ENCODE data around the gene CNNM2. TPM values are rescaled to one million over a fixed set of nuclear protein-coding genes. Genes with fewer than 3 reads are reported as not detected.
"Not testable (repeated sequence)": the region's sequence is repeated elsewhere in the genome, so short reads cannot be mapped to it uniquely, and the experiment has no call there.

Gene CNNM2
- total RNA-seq, 1 experiment from 2014 or later: 5.5 TPM

- H3K9me2 ChIP-seq (replicated peaks; ENCODE audit: insufficient read depth, low read length): no peaks in the 10 kb centered on the region
- H3K4me3 ChIP-seq (ENCODE audit: low read length): no peak overlapping the region
- H2AFZ ChIP-seq (ENCODE audit: low read length): no peak overlapping the region
- H3K4me2 ChIP-seq (ENCODE audit: low read depth, low read length, poor library complexity, severe bottlenecking): no peak overlapping the region
- H3K36me3 ChIP-seq (ENCODE audit: insufficient read depth, low read length): no peaks in the 10 kb centered on the region
- no peaks in the 10 kb centered on the region for H3K9me3 ChIP-seq (ENCODE audit: low read length)
- no peaks in the 10 kb centered on the region for H4K20me1 ChIP-seq (ENCODE audit: insufficient read depth, low read depth, low read length)
- no peak overlapping the region for H3K27ac ChIP-seq (ENCODE audit: low read length)
- H3K4me1 ChIP-seq (ENCODE audit: low read length): no peaks in the 10 kb centered on the region
- H3K79me2 ChIP-seq (ENCODE audit: low read length): no peaks in the 10 kb centered on the region
- no peak for DNase-seq
- no peaks in the 10 kb centered on the region for H3K27me3 ChIP-seq (ENCODE audit: low read length)
- H3K9ac ChIP-seq (ENCODE audit: low read length): no peak overlapping the region
Observed at GRCh38 chr10:102984086-102984485, 66.0 kb downstream of the CNNM2 start.

GRCh38 chr10:102985811-102986210, 67.7 kb downstream of the CNNM2 start:
- no peaks in the 10 kb centered on the region for H3K9me2 ChIP-seq (replicated peaks; ENCODE audit: insufficient read depth, low read length)
- no peak overlapping the region for H3K4me3 ChIP-seq (ENCODE audit: low read length)

GRCh38 chr10:102988404-102989314, 70.6 kb downstream of the CNNM2 start:
- Histone ChIP-seq H3K9me3 (ENCODE audit: low read length) (no peaks in the 10 kb centered on the region), H3K36me3 (ENCODE audit: insufficient read depth, low read length) (no peaks in the 10 kb centered on the region), H3K27me3 (ENCODE audit: low read length) (no peaks in the 10 kb centered on the region), H3K4me2 (ENCODE audit: low read depth, low read length, poor library complexity, severe bottlenecking) (no peak overlapping the region), H3K9me2 (replicated peaks; ENCODE audit: insufficient read depth, low read length) (no peaks in the 10 kb centered on the region), H3K4me3 (ENCODE audit: low read length) (no peak overlapping the region), H3K79me2 (ENCODE audit: low read length) (no peaks in the 10 kb centered on the region), H3K27ac (ENCODE audit: low read length) (no peak overlapping the region), H3K4me1 (ENCODE audit: low read length) (no peaks in the 10 kb centered on the region), H4K20me1 (ENCODE audit: insufficient read depth, low read depth, low read length) (0 out of 2 replicates have a peak, but pooled peaks cover 5% of the 10 kb centered on the region), H2AFZ (ENCODE audit: low read length) (no peak overlapping the region), H3K9ac (ENCODE audit: low read length) (no peak overlapping the region)
- DNase-seq: peak; percentile 27

More at GRCh38 chr10:102985811-102986210, 67.7 kb downstream of the CNNM2 start:
- Histone ChIP-seq H3K36me3 (ENCODE audit: insufficient read depth, low read length) (no peaks in the 10 kb centered on the region), H3K9ac (ENCODE audit: low read length) (no peak overlapping the region), H2AFZ (ENCODE audit: low read length) (no peak overlapping the region), H4K20me1 (ENCODE audit: insufficient read depth, low read depth, low read length) (0 out of 2 replicates have a peak, but pooled peaks cover 5% of the 10 kb centered on the region), H3K79me2 (ENCODE audit: low read length) (no peaks in the 10 kb centered on the region), H3K4me1 (ENCODE audit: low read length) (no peaks in the 10 kb centered on the region), H3K9me3 (ENCODE audit: low read length) (no peaks in the 10 kb centered on the region), H3K27ac (ENCODE audit: low read length) (no peak overlapping the region), H3K4me2 (ENCODE audit: low read depth, low read length, poor library complexity, severe bottlenecking) (no peak overlapping the region), H3K27me3 (ENCODE audit: low read length) (no peaks in the 10 kb centered on the region)
- DNase-seq: no peak

GRCh38 chr10:102994531-102995295, 76.6 kb downstream of the CNNM2 start:
- no peaks in the 10 kb centered on the region for H3K4me1 ChIP-seq (ENCODE audit: low read length)
- H3K36me3 ChIP-seq (ENCODE audit: insufficient read depth, low read length): no peaks in the 10 kb centered on the region
- no peaks in the 10 kb centered on the region for H3K79me2 ChIP-seq (ENCODE audit: low read length)
- no peak for DNase-seq
- H3K4me3 ChIP-seq (ENCODE audit: low read length): no peak overlapping the region
- H2AFZ ChIP-seq (ENCODE audit: low read length): no peak overlapping the region
- no peak overlapping the region for H3K4me2 ChIP-seq (ENCODE audit: low read depth, low read length, poor library complexity, severe bottlenecking)
- H3K27ac ChIP-seq (ENCODE audit: low read length): no peak overlapping the region
- H3K9me3 ChIP-seq (ENCODE audit: low read length): no peaks in the 10 kb centered on the region
- no peaks in the 10 kb centered on the region for H3K9me2 ChIP-seq (replicated peaks; ENCODE audit: insufficient read depth, low read length)
- no peak overlapping the region for H3K9ac ChIP-seq (ENCODE audit: low read length)
- 0 out of 2 replicates have a peak, but pooled peaks cover 5% of the 10 kb centered on the region for H4K20me1 ChIP-seq (ENCODE audit: insufficient read depth, low read depth, low read length)
- no peaks in the 10 kb centered on the region for H3K27me3 ChIP-seq (ENCODE audit: low read length)

- H3K4me2 ChIP-seq (ENCODE audit: low read depth, low read length, poor library complexity, severe bottlenecking): no peak overlapping the region
- H2AFZ ChIP-seq (ENCODE audit: low read length): no peak overlapping the region
- no peak overlapping the region for H3K27ac ChIP-seq (ENCODE audit: low read length)
- no peak overlapping the region for H3K4me3 ChIP-seq (ENCODE audit: low read length)
- H3K79me2 ChIP-seq (ENCODE audit: low read length): no peaks in the 10 kb centered on the region
- H3K9me2 ChIP-seq (replicated peaks; ENCODE audit: insufficient read depth, low read length): no peaks in the 10 kb centered on the region
- H3K4me1 ChIP-seq (ENCODE audit: low read length): no peaks in the 10 kb centered on the region
- no peaks in the 10 kb centered on the region for H3K9me3 ChIP-seq (ENCODE audit: low read length)
- H3K27me3 ChIP-seq (ENCODE audit: low read length): no peaks in the 10 kb centered on the region
- H4K20me1 ChIP-seq (ENCODE audit: insufficient read depth, low read depth, low read length): no peaks in the 10 kb centered on the region
- no peak overlapping the region for H3K9ac ChIP-seq (ENCODE audit: low read length)
- H3K36me3 ChIP-seq (ENCODE audit: insufficient read depth, low read length): no peaks in the 10 kb centered on the region
- no peak for DNase-seq
Observed at GRCh38 chr10:102996876-102997275, 78.8 kb downstream of the CNNM2 start.

- Histone ChIP-seq H3K9ac (ENCODE audit: low read length) (no peak overlapping the region), H2AFZ (ENCODE audit: low read length) (no peak overlapping the region), H3K36me3 (ENCODE audit: insufficient read depth, low read length) (no peaks in the 10 kb centered on the region), H3K27ac (ENCODE audit: low read length) (no peak overlapping the region), H3K4me2 (ENCODE audit: low read depth, low read length, poor library complexity, severe bottlenecking) (no peak overlapping the region), H4K20me1 (ENCODE audit: insufficient read depth, low read depth, low read length) (no peaks in the 10 kb centered on the region), H3K79me2 (ENCODE audit: low read length) (no peaks in the 10 kb centered on the region), H3K27me3 (ENCODE audit: low read length) (no peaks in the 10 kb centered on the region), H3K4me1 (ENCODE audit: low read length) (no peaks in the 10 kb centered on the region), H3K9me2 (replicated peaks; ENCODE audit: insufficient read depth, low read length) (no peaks in the 10 kb centered on the region), H3K4me3 (ENCODE audit: low read length) (no peak overlapping the region), H3K9me3 (ENCODE audit: low read length) (no peaks in the 10 kb centered on the region)
- DNase-seq: no peak
Observed at GRCh38 chr10:102997998-102998397, 79.9 kb downstream of the CNNM2 start.

- Histone ChIP-seq H4K20me1 (ENCODE audit: insufficient read depth, low read depth, low read length) (no peaks in the 10 kb centered on the region), H3K4me3 (ENCODE audit: low read length) (no peak overlapping the region), H3K9me2 (replicated peaks; ENCODE audit: insufficient read depth, low read length) (no peaks in the 10 kb centered on the region), H3K36me3 (ENCODE audit: insufficient read depth, low read length) (no peaks in the 10 kb centered on the region), H3K27ac (ENCODE audit: low read length) (no peak overlapping the region), H3K79me2 (ENCODE audit: low read length) (no peaks in the 10 kb centered on the region), H2AFZ (ENCODE audit: low read length) (no peak overlapping the region), H3K27me3 (ENCODE audit: low read length) (no peaks in the 10 kb centered on the region), H3K9ac (ENCODE audit: low read length) (no peak overlapping the region), H3K9me3 (ENCODE audit: low read length) (no peaks in the 10 kb centered on the region), H3K4me1 (ENCODE audit: low read length) (no peaks in the 10 kb centered on the region), H3K4me2 (ENCODE audit: low read depth, low read length, poor library complexity, severe bottlenecking) (no peak overlapping the region)
- DNase-seq: no peak
Observed at GRCh38 chr10:102998399-102998907, 80.4 kb downstream of the CNNM2 start.

GRCh38 chr10:103000050-103000449, 82.0 kb downstream of the CNNM2 start:
- H3K27me3 ChIP-seq (ENCODE audit: low read length); H2AFZ ChIP-seq (ENCODE audit: low read length); DNase-seq; H3K4me3 ChIP-seq (ENCODE audit: low read length); H4K20me1 ChIP-seq (ENCODE audit: insufficient read depth, low read depth, low read length); H3K79me2 ChIP-seq (ENCODE audit: low read length); H3K36me3 ChIP-seq (ENCODE audit: insufficient read depth, low read length); H3K9me3 ChIP-seq (ENCODE audit: low read length); H3K4me1 ChIP-seq (ENCODE audit: low read length); H3K27ac ChIP-seq (ENCODE audit: low read length); H3K9me2 ChIP-seq (replicated peaks; ENCODE audit: insufficient read depth, low read length); H3K9ac ChIP-seq (ENCODE audit: low read length); H3K4me2 ChIP-seq (ENCODE audit: low read depth, low read length, poor library complexity, severe bottlenecking): not testable (repeated sequence)
